ENCODE data around the gene DGKQ.
"Not testable (repeated sequence)": the region's sequence is repeated elsewhere in the genome, so short reads cannot be mapped to it uniquely, and the experiment has no call there.

The DGKQ gene

DNA sequence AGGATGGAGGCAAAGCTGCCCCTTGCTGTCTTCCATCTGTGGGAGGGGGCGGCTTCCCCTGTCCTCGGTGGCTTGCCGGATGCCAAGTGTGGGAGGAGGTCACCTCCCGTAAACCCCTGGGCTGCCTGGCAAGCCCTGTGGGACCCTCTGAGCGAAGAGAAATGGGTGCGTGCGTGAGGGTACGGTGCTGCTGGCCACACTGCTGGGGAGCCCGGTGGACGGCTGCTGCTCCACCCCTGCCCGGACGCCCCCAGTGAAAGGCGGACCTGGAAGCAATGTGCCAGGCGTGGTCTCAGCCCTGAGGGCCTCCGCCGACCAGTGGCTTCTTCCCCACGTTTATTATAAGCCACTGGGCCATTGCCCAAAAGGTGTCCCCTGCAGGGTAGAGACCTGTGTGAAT, 8.9 kb upstream of the DGKQ start:
- Histone ChIP-seq H3K9me3 (ENCODE audit: control insufficient read depth in 1 of 2, low read length in 2 of 2) (no peaks in the 10 kb centered on the region), H3K4me3 (ENCODE audit: low read depth in 1 of 2, low read length in 2 of 2) (no peak overlapping the region), H3K4me1 (ENCODE audit: control insufficient read depth in 1 of 2, insufficient read depth in 2 of 2, low read length in 2 of 2) (peaks cover 4 to 25% of the 10 kb centered on the region in 2 donors), H3K36me3 (ENCODE audit: control insufficient read depth in 1 of 2, insufficient read depth in 2 of 2, low read length in 2 of 2) (no peaks in the 10 kb centered on the region), H3K27me3 (ENCODE audit: low read depth, low read length) (no peaks in the 10 kb centered on the region), H3K27ac (ENCODE audit: low read length) (no peak overlapping the region)

DNA sequence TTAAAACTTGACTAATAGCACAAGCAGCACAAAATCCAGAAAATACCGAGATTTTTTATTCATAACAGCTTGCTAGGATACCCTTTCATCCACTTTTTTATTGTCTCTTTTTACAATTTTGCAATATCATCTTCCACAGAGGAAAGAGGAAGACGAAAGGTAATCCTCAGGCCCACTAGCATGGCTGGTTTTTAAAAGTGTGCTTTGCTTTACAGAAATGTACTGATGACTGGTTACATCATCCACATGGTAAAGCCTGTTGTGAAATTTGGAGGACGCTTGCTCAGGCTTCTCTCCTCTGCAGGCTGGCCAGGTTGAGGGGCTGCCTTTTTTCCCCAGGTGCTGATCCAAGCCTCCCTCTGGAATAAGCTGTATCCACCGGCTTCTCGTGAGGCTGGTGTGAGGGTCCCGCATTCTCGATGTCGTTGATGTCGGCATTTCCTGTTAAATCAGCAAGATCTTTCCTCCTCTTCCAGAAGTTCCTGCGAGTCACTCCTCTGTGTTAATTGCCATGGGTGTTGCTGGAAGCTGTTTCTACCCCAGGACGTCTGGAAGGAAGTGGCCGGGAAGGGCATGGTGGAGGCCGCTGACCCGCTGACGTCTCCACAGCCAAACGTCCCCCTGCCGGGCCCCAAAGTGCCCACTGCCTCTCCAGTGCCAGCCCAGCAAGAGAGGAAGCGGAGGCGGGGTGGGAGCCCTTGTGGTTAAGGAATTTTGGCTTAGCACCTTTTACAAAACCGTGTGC, 5.8 kb upstream of the DGKQ start:
- no peak overlapping the region for H3K27ac ChIP-seq (ENCODE audit: low read length)
- H3K27me3 ChIP-seq (ENCODE audit: low read depth, low read length), result no peaks in the 10 kb centered on the region
- H3K36me3 ChIP-seq (ENCODE audit: control insufficient read depth in 1 of 2, insufficient read depth in 2 of 2, low read length in 2 of 2), result no peaks in the 10 kb centered on the region
- peaks cover 0 to 6% of the 10 kb centered on the region in 2 donors for H3K4me1 ChIP-seq (ENCODE audit: control insufficient read depth in 1 of 2, insufficient read depth in 2 of 2, low read length in 2 of 2)
- H3K9me3 ChIP-seq (ENCODE audit: control insufficient read depth in 1 of 2, low read length in 2 of 2), result no peaks in the 10 kb centered on the region
- no peak overlapping the region for H3K4me3 ChIP-seq (ENCODE audit: low read depth in 1 of 2, low read length in 2 of 2)

DNA sequence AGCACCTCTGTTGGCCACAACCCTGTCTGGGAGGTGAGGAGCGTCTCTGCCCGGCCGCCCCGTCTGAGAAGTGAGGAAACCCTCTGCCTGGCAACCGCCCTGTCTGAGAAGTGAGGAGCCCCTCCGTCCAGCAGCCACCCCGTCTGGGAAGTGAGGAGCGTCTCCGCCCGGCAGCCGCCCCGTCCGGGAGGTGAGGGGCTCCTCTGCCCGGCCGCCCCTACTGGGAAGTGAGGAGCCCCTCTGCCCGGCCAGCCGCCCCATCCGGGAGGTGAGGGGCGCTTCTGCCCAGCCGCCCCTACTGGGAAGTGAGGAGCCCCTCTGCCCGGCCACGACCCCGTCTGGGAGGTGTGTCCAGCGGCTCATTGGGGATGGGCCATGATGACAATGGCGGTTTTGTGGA, 2.6 kb upstream of the DGKQ start:
- not testable (repeated sequence) for H3K4me3 ChIP-seq (ENCODE audit: low read depth in 1 of 2, low read length in 2 of 2); H3K27me3 ChIP-seq (ENCODE audit: low read depth, low read length); H3K27ac ChIP-seq (ENCODE audit: low read length); H3K36me3 ChIP-seq (ENCODE audit: control insufficient read depth in 1 of 2, insufficient read depth in 2 of 2, low read length in 2 of 2); H3K9me3 ChIP-seq (ENCODE audit: control insufficient read depth in 1 of 2, low read length in 2 of 2)
- peaks cover 0 to 30% of the 10 kb centered on the region in 2 donors for H3K4me1 ChIP-seq (ENCODE audit: control insufficient read depth in 1 of 2, insufficient read depth in 2 of 2, low read length in 2 of 2)

DNA sequence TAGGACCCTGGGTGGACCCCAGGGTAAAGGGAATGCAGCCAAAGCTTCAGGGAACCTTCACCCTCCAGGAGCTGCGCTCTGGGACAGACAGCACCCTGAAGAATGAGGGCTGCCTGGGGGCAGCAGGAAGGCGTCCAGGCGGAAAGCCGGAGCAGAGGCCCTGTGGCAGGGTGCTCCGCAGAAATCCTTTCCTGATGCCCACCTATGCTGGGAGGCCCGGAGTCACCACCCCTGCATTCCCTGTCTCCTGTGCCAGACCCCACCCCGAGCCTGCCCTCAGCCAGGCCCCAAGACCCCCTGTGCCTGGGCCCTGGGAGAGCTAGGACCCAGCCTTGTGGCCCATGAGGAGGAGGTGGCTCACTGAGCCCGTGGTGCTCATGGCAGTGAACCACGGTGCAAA, 1.3 kb upstream of the DGKQ start:
- Histone ChIP-seq H3K9me3 (ENCODE audit: control insufficient read depth in 1 of 2, low read length in 2 of 2) (no peaks in the 10 kb centered on the region), H3K27ac (ENCODE audit: low read length) (no peak overlapping the region), H3K4me1 (ENCODE audit: control insufficient read depth in 1 of 2, insufficient read depth in 2 of 2, low read length in 2 of 2) (peaks cover 0 to 28% of the 10 kb centered on the region in 2 donors), H3K4me3 (ENCODE audit: low read depth in 1 of 2, low read length in 2 of 2) (no peak overlapping the region), H3K27me3 (ENCODE audit: low read depth, low read length) (no peaks in the 10 kb centered on the region), H3K36me3 (ENCODE audit: control insufficient read depth in 1 of 2, insufficient read depth in 2 of 2, low read length in 2 of 2) (no peaks in the 10 kb centered on the region)

DNA sequence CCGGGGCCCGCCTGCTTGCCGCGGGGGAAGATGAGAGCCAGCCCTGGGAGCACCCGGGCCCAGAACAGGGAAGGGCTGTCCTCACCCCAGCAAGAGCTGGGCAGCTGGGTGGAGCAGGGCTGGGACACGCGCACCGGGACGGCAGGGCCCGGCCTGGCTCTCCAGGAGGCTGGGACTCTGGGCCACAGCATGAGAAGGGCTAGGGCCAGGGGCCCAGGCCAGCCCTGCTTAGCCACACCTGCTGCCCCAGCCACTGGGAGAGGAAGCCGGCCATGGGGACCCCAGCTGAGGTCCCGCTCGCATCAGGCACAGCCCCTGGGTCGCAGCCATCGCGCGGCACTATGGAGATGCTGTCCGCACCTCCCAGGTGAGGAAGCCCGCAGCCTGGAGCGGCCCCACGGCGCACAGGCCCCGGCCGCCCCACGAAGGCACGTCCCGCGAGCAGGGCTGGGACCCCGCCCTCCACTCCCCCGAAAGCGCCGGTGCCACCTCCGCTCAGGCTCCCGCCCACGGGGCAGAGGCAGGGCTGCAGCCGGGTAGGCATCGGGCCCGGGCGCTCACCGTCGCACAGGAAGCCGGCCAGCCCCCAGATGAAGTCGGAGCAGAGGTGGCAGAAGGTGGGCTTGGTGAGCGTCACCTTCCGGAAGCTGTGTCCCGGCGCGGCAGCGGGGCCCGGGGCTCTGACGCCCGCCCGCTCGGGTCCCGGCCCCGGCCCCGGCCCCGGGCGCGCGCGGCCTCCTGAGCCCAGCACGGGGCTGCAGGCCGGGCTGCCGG, 531 bp downstream of the DGKQ start:
- Histone ChIP-seq H3K36me3 (ENCODE audit: control insufficient read depth in 1 of 2, insufficient read depth in 2 of 2, low read length in 2 of 2) (no peaks in the 10 kb centered on the region), H3K27ac (ENCODE audit: low read length) (no peak overlapping the region), H3K27me3 (ENCODE audit: low read depth, low read length) (no peaks in the 10 kb centered on the region), H3K9me3 (ENCODE audit: control insufficient read depth in 1 of 2, low read length in 2 of 2) (no peaks in the 10 kb centered on the region), H3K4me3 (ENCODE audit: low read depth in 1 of 2, low read length in 2 of 2) (peak overlapping the region; percentile 52 to 89), H3K4me1 (ENCODE audit: control insufficient read depth in 1 of 2, insufficient read depth in 2 of 2, low read length in 2 of 2) (peaks cover 0 to 26% of the 10 kb centered on the region in 2 donors)

DNA sequence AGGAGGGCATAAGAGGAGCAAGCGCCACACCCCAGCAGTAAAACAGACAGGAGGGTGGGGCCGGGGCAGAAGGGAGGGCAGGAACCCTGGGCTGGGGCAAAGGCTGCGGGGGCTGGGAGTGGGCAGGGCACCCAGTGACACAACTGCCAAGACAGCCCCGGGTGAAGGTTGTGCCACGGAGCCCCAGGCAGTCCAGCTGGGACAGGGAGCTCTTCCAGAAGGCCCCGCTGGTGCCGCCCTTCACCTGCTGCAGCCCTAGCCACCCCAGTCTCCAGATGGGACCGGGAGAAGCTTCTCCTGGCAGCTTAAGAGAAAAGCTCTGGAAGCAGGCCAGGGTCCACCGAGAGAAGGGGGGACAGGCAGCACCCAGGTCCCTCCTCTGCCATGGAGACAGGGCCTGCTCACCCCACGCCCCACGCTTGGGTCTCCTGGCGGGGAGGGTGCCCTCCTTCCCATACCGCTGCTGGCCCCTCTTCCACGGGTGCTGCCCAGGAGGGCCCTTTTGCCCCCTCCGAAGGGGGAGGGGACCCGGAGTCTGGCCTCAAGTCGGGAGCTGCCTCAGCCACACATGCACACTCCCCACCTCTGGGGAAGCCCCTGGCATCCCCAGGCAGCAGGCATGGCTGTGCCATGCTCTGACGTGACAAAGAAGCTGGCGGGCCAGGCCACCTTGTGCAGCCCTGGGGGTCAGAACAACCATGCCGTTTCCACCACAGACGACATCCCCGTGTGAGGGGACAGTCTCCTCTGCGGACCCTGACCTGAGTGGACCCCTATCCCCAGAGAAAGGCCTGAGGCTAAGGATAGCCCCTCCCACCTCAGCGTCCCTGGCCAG, 1.5 kb downstream of the DGKQ start:
- Histone ChIP-seq H3K9me3 (ENCODE audit: control insufficient read depth in 1 of 2, low read length in 2 of 2) (no peaks in the 10 kb centered on the region), H3K4me1 (ENCODE audit: control insufficient read depth in 1 of 2, insufficient read depth in 2 of 2, low read length in 2 of 2) (peaks cover 0 to 30% of the 10 kb centered on the region in 2 donors), H3K27me3 (ENCODE audit: low read depth, low read length) (no peaks in the 10 kb centered on the region), H3K27ac (ENCODE audit: low read length) (no peak overlapping the region), H3K4me3 (ENCODE audit: low read depth in 1 of 2, low read length in 2 of 2) (peak overlapping the region; percentile 52 to 89), H3K36me3 (ENCODE audit: control insufficient read depth in 1 of 2, insufficient read depth in 2 of 2, low read length in 2 of 2) (no peaks in the 10 kb centered on the region)

DNA sequence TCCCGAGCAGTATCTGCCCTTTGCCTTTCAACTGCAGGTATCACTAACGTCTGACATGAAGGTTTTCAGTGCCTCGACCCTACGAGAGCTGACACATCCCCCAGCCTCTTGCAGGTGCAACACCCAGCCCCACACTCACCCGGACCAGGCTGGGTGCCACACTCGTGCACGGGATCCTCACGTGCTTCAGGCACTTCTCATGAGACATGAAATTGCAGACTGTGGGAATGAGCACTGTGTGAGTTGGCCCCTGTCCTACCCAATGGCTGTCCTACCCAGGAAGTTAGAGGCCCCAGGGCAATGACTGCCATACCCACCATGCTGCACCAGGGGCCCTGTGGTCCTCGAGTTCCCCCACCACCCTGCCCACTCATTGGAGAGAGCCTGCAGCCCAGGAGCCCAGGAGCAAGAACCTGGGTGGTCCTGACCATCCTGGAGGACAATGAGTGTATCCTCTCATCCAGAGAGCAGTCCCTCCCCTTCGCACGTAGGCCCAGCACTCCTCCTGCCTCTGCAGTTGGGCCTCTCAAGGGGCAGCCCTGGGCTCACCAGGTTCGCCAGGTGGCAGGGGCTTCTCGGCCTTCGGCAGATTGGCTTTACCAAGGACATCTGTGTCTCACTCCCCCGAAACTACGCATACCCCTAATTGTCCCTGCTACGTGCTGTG, 2.4 kb downstream of the DGKQ start:
- peaks cover 0 to 4% of the 10 kb centered on the region in 2 donors for H3K36me3 ChIP-seq (ENCODE audit: control insufficient read depth in 1 of 2, insufficient read depth in 2 of 2, low read length in 2 of 2)
- H3K9me3 ChIP-seq (ENCODE audit: control insufficient read depth in 1 of 2, low read length in 2 of 2), result no peaks in the 10 kb centered on the region
- no peak overlapping the region for H3K27ac ChIP-seq (ENCODE audit: low read length)
- H3K4me3 ChIP-seq (ENCODE audit: low read depth in 1 of 2, low read length in 2 of 2), result peak overlapping the region in 1 of 2 donors; percentile 16
- peaks cover 0 to 30% of the 10 kb centered on the region in 2 donors for H3K4me1 ChIP-seq (ENCODE audit: control insufficient read depth in 1 of 2, insufficient read depth in 2 of 2, low read length in 2 of 2)
- H3K27me3 ChIP-seq (ENCODE audit: low read depth, low read length), result no peaks in the 10 kb centered on the region

DNA sequence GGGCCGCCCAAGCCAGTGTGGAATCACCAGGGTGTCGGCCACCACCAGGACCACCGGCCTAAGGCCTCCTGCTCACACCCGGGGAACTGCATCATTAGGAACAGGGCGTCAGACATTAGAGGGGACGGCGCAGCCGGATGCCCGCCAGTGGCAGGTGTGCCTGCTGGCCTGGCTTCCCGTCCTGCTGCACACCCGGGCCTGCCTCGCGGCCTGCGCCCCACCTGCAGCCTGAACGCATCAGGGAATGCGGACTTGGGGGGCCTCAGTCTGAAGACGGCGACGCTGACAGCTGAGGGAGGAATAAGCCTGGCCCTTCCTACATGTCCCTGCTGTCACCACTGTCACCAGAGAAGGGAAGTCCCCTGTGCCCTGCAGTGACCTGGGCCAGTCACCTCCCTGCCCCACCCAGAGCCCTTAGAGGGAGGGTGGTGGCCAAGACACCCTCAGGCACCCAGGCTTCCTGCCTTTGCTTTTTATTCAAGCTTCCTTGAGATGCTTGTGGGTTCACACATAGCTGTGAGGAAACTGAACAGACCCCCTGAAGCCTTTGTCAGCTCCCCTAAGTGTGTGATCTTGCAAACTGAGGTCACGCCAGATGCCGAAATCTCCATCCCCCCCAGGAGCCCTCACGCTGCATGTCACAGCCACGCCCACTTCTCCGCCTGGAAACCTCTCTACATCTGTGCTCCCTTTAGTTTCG, 3.2 kb downstream of the DGKQ start:
- H3K4me3 ChIP-seq (ENCODE audit: low read depth in 1 of 2, low read length in 2 of 2), result no peak overlapping the region
- no peaks in the 10 kb centered on the region for H3K9me3 ChIP-seq (ENCODE audit: control insufficient read depth in 1 of 2, low read length in 2 of 2)
- no peaks in the 10 kb centered on the region for H3K27me3 ChIP-seq (ENCODE audit: low read depth, low read length)
- H3K27ac ChIP-seq (ENCODE audit: low read length), result no peak overlapping the region
- H3K36me3 ChIP-seq (ENCODE audit: control insufficient read depth in 1 of 2, insufficient read depth in 2 of 2, low read length in 2 of 2), result peaks cover 0 to 12% of the 10 kb centered on the region in 2 donors
- H3K4me1 ChIP-seq (ENCODE audit: control insufficient read depth in 1 of 2, insufficient read depth in 2 of 2, low read length in 2 of 2), result peaks cover 0 to 30% of the 10 kb centered on the region in 2 donors

DNA sequence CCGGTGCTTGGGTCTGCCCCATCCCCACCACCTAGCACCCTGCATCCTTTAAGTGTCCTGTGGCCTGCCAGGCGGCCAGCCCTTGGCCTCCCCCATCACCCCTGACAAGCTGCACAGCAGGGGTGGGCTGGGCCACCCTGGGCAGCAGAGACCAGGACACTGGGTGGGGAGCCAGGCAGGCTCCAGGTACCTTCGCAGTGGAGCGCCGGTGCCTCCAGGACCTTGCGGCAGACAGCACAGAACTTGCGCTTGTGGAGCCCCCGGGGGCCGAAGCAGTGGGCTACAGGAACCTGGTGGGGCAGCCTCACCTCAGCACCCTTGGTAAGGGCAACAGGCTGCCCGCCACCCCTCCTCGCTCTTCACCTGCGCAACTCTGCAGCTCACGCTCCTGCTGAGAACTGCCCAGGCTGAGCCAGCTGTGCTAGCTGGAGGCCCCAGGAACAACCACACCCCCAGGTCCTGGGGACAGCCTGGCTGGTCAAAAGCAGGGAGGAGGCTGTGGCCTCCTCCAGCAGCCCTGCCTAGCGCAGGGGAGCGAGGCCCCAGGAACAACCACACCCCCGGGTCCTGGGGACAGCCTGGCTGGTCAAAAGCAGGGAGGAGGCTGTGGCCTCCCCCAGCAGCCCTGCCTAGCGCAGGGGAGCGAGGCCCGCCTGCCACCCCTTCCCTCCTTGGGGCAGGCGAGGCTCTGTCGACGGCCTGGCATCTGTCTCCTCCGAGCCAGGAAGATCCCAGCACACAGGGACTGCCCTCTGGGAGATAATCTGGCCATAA, 4.6 kb downstream of the DGKQ start:
- H3K27ac ChIP-seq (ENCODE audit: low read length), result no peak overlapping the region
- H3K27me3 ChIP-seq (ENCODE audit: low read depth, low read length), result no peaks in the 10 kb centered on the region
- H3K4me3 ChIP-seq (ENCODE audit: low read depth in 1 of 2, low read length in 2 of 2), result no peak overlapping the region
- no peaks in the 10 kb centered on the region for H3K9me3 ChIP-seq (ENCODE audit: control insufficient read depth in 1 of 2, low read length in 2 of 2)
- H3K4me1 ChIP-seq (ENCODE audit: control insufficient read depth in 1 of 2, insufficient read depth in 2 of 2, low read length in 2 of 2), result peaks cover 0 to 26% of the 10 kb centered on the region in 2 donors
- peaks cover 0 to 17% of the 10 kb centered on the region in 2 donors for H3K36me3 ChIP-seq (ENCODE audit: control insufficient read depth in 1 of 2, insufficient read depth in 2 of 2, low read length in 2 of 2)

DNA sequence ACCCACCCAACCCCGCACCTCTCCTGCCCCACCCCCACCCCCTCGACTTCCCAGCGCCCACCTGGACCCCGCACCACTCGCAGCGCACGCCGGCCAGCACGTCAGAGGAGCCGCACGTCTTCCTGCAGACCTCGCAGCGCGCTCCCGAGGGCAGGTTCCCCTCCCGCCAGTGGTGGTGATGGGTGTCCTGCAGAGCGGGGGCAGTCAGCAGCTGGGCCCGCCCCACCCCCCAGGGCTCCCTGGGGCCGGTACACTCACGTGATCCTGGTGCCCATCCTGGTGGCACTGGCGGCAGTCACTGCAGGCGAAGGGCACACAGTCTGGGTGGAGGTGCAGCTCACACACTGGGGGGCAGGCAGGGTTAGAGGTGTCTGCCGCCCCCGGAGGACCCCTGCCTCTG, 5.1 kb downstream of the DGKQ start:
- Histone ChIP-seq H3K36me3 (ENCODE audit: control insufficient read depth in 1 of 2, insufficient read depth in 2 of 2, low read length in 2 of 2) (peaks cover 0 to 19% of the 10 kb centered on the region in 2 donors), H3K9me3 (ENCODE audit: control insufficient read depth in 1 of 2, low read length in 2 of 2) (no peaks in the 10 kb centered on the region), H3K27ac (ENCODE audit: low read length) (no peak overlapping the region), H3K4me1 (ENCODE audit: control insufficient read depth in 1 of 2, insufficient read depth in 2 of 2, low read length in 2 of 2) (peaks cover 0 to 24% of the 10 kb centered on the region in 2 donors), H3K4me3 (ENCODE audit: low read depth in 1 of 2, low read length in 2 of 2) (no peak overlapping the region), H3K27me3 (ENCODE audit: low read depth, low read length) (no peaks in the 10 kb centered on the region)
